ENCODE measurements around the gene E2F3. TPM values are rescaled to one million over a fixed set of nuclear protein-coding genes. Genes with fewer than 3 reads are reported as not detected.
A peak's percentile ranks its signal among the peaks of the same experiment; 100 is the strongest.

The E2F3 gene
- 21.2 and 22.0 TPM in 2 replicates for total RNA-seq
- 6.1 and 8.6 TPM in 2 replicates for polyA plus RNA-seq
- 8.7 and 9.7 TPM in 2 replicates for polyA plus RNA-seq (2011; cell fraction: cytosol; rRNA removed)
- polyA plus RNA-seq (2011; cell fraction: nucleus; rRNA removed), result 28.7 and 34.2 TPM in 2 replicates
- 8.8 and 12.0 TPM in 2 replicates for polyA plus RNA-seq (2012)
- polyA minus RNA-seq, result 11.3 and 14.1 TPM in 2 replicates
- 11.5 TPM for polyA minus RNA-seq (2011; cell fraction: cytosol; rRNA and poly(A)+ RNA removed)
- 10.8 and 16.3 TPM in 2 replicates for polyA minus RNA-seq (2011; cell fraction: nucleus; rRNA and poly(A)+ RNA removed)
- Bru-seq, nascent RNA, result percentile 95 among the genes with signal in this experiment
- BruChase-seq, experiment 1, labeled RNA remaining after a 6-hour chase, result percentile 83 among the genes with signal in this experiment
- percentile 92 among the genes with signal in this experiment for BruChase-seq, experiment 2, labeled RNA remaining after a 2-hour chase
- long read RNA-seq, full-length matches to known transcripts, result 1 of 14 reads
- long read RNA-seq, partial matches to known transcripts, result 8 of 14 reads
- long read RNA-seq, other reads (novel, unspliced or antisense), result 5 of 14 reads

DNA sequence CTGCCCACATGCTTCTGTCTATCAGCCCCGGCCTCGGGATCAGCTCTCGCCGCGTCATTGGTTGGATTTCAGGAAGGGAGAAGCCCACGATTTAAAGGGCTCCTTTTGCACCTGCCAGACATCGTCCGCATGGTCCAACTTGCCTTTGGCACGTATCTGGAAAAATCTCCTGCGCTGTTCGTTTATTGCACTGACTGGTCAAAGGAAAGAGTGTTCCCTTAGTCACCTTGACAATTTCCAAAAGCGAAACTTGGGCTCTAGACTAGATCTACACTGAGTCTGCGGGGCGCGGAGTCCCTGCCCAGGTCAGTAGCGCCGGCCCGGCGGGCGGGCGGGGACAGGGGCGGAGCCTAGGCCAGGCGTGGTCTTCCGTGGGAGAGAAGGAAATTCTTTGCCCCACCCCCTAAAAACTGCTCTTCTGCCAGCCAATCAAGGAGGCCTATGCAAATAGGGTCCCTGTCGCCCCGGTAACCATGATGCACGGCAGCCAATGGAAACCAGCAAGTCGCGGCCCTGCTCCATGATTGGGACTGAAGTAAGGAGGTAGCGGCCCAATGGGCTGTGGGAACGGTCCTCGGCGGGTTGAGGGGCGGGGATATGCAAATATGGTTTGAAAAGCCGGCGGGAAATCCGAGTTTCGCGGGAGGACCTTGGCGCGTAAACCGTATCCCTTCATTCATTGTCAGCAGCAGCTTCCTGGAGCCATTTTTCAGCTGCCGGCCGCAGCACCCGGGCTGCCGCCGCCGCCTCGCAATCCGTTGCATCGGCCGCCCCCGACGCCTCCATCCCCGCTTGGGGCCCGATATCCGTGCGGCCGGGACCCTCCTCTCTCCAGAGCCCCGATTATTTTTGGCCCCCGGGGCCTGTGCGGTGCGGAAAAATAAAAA is at the start of gene E2F3:
E2F3 (plus strand) TSS at position 675 of the 887 bp plus-strand sequence. CDS start 354 bp downstream, outside the sequence.
- intact Hi-C loops (cut with micrococcal nuclease) (loop anchor here (1.0 to 5.0 kb wide), 6 partner anchors 23 to 711 kb away; partner anchors contain the start of gene MBOAT1), dilution Hi-C loops (cut with MboI; ENCODE audit: extremely low pct_ligation_motif_present, low sequenced_read_pairs) (no loop called here)
- peak; percentile 100 for DNase-seq (ENCODE audit: low read depth, low spot score)
- TF ChIP-seq EZH2 (IDR thresholded peaks at IDR 0.05; ENCODE audit: borderline replicate concordance, low read depth, low read length, severe bottlenecking) (no peak), MYC (IDR thresholded peaks at IDR 0.05; ENCODE audit: low read depth, low read length) (no peak), POLR2AphosphoS5 (IDR thresholded peaks at IDR 0.05; ENCODE audit: insufficient read depth, low read depth, low read length) (peak; percentile 85), JUN (IDR thresholded peaks at IDR 0.05; ENCODE audit: borderline replicate concordance, insufficient read depth, insufficient read length, low read depth) (no peak), POLR2A (IDR thresholded peaks at IDR 0.05; ENCODE audit: low read depth, low read length) (peak; percentile 52), GATA2 (IDR thresholded peaks at IDR 0.05; ENCODE audit: insufficient read depth, insufficient read length, low read depth, low read length) (no peak), FOS (IDR thresholded peaks at IDR 0.05; ENCODE audit: borderline replicate concordance, insufficient read depth, low read length) (no peak)
- TF ChIP-seq, protein P1, sequence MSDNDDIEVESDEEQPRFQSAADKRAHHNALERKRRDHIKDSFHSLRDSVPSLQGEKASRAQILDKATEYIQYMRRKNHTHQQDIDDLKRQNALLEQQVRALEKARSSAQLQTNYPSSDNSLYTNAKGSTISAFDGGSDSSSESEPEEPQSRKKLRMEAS (IDR thresholded peaks at IDR 0.05; ENCODE audit: insufficient read depth, insufficient read length), result peak; percentile 12
- TF ChIP-seq, protein P2, sequence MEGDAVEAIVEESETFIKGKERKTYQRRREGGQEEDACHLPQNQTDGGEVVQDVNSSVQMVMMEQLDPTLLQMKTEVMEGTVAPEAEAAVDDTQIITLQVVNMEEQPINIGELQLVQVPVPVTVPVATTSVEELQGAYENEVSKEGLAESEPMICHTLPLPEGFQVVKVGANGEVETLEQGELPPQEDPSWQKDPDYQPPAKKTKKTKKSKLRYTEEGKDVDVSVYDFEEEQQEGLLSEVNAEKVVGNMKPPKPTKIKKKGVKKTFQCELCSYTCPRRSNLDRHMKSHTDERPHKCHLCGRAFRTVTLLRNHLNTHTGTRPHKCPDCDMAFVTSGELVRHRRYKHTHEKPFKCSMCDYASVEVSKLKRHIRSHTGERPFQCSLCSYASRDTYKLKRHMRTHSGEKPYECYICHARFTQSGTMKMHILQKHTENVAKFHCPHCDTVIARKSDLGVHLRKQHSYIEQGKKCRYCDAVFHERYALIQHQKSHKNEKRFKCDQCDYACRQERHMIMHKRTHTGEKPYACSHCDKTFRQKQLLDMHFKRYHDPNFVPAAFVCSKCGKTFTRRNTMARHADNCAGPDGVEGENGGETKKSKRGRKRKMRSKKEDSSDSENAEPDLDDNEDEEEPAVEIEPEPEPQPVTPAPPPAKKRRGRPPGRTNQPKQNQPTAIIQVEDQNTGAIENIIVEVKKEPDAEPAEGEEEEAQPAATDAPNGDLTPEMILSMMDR (IDR thresholded peaks at IDR 0.05; ENCODE audit: extremely low read depth in 1 of 2, insufficient read depth in 1 of 2, low read depth in 1 of 2, low read length in 2 of 2), result no peak
- ChIA-PET POLR2A (interaction anchor here (1.4 kb wide), 1 partner anchor 23 kb away, joined by 5 read pairs; no protein-coding TSS in a partner anchor), CTCF (interaction anchor here (0.9 to 3.9 kb wide), 15 partner anchors 8 to 133 kb away, joined by 3 to 35 read pairs (median 5); partner anchors contain the start of gene CDKAL1)
- H3K79me2 ChIP-seq (ENCODE audit: control insufficient read depth, insufficient read depth, low read length), result peaks cover 29% of the 10 kb centered on the region
- peak within 1 kb of the TSS; percentile 60 for H3K4me2 ChIP-seq (ENCODE audit: insufficient read depth, low read length)
- peak within 1 kb of the TSS; percentile 69 to 78 (median 72) for H3K4me3 ChIP-seq (replicated peaks in 1 of 3; ENCODE audit: insufficient read depth in 1 of 3, low read depth in 1 of 3, low read length in 3 of 3)
- no peaks in the 10 kb centered on the region for H3K27me3 ChIP-seq (ENCODE audit: control insufficient read depth in 2 of 2, insufficient read depth in 2 of 2, low read length in 2 of 2)
- H3K27ac ChIP-seq (ENCODE audit: insufficient read depth, low read depth, low read length), result peak within 1 kb of the TSS; percentile 56
- peaks cover 7% of the 10 kb centered on the region for H3K4me1 ChIP-seq (ENCODE audit: control insufficient read depth, extremely low read depth, insufficient read depth, low read length)
- FAIRE-seq, result peak; percentile 99
- H4K20me1 ChIP-seq (replicated peaks; ENCODE audit: control insufficient read depth, extremely low read depth, insufficient read depth, low read length), result no peaks in the 10 kb centered on the region
- H3K9me1 ChIP-seq (replicated peaks; ENCODE audit: control insufficient read depth, extremely low read depth, insufficient read depth, low read length), result no peaks in the 10 kb centered on the region
- H2AFZ ChIP-seq (ENCODE audit: low read depth, low read length), result peak within 1 kb of the TSS; percentile 41
- H3K9ac ChIP-seq (replicated peaks; ENCODE audit: extremely low read depth, insufficient read depth, low read length), result peak within 1 kb of the TSS; percentile 67
- BruUV-seq (replicated peaks), result no TSS peak
- no peaks in the 10 kb centered on the region for H3K9me3 ChIP-seq (replicated peaks; ENCODE audit: control insufficient read depth, insufficient read depth, low read length)
- peaks cover under 1 to 2% of the 10 kb centered on the region in 2 experiments for H3K36me3 ChIP-seq (ENCODE audit: control insufficient read depth in 2 of 2, extremely low read depth in 1 of 2, insufficient read depth in 2 of 2, low read length in 2 of 2)
